Right cardiac atrium (tissue), 5 donors: ENCODE measurements around the gene GOLGA2. TPM values are rescaled to one million over a fixed set of nuclear protein-coding genes. Genes with fewer than 3 reads are reported as not detected.

Source experiments
- ATAC-seq, 2 donors: fragments of 200-7000 bp; cut with Tn5 transposase; one replicate each; pipeline versions ENCODE4 v1.8.0 to v1.9.1; 2020; ENCODE audit warnings: moderate library complexity in 2 of 2, mild to moderate bottlenecking in 1 of 2
- DNase-seq, 3 donors: peaks; one replicate each; pipeline ENCODE4 v3.0.0-alpha.2; 2020
- H3K27ac ChIP-seq: one replicate; pipeline ENCODE4 v1.5.1; 2013; ENCODE audit warnings: mild to moderate bottlenecking, low read length, control low read depth, moderate library complexity
- H3K27me3 ChIP-seq: one replicate; pipeline ENCODE4 v1.6.1; 2013; ENCODE audit not compliant: control insufficient read depth, insufficient read depth
- H3K4me1 ChIP-seq: one replicate; pipeline ENCODE4 v1.6.1; 2013; ENCODE audit warnings: low read length; ENCODE audit not compliant: control insufficient read depth, insufficient read depth
- H3K4me3 ChIP-seq: one replicate; pipeline ENCODE4 v1.5.1; 2013; ENCODE audit warnings: low read length, control low read depth
- H3K9me3 ChIP-seq: one replicate; pipeline ENCODE4 v1.6.1; 2013; ENCODE audit warnings: low read length; ENCODE audit not compliant: control insufficient read depth
- WGBS: extraction: QIAGEN DNeasy Blood & Tissue Kit; methylation state at CpG from one replicate; pipeline ENCODE4 v1.1.7; 2013; 5-methylcytosine and 5-hydroxymethylcytosine counted together
- intact Hi-C, 4 donors: fragments of 100-400 bp; cut with DNase I; formaldehyde crosslinking; loops; one replicate each; pipeline versions ENCODE4 v1.11.0 to v1.14.0; 2022 to 2023
- polyA plus RNA-seq: library from polyadenylated mRNA; stranded (reverse); fragments of 200-250 nt; gene quantifications from one replicate; pipeline ENCODE4 v1.2.3, GENCODE V29; 2013
- total RNA-seq, 4 donors: library from RNA; stranded (reverse); fragmentation: NEBNext Ultra II Directional; extraction: Animal tissue kit (Norgen Biotek cat#: 25700); gene quantifications; one replicate each; pipeline ENCODE4 v1.2.1, GENCODE V29; 2021
- donor health status: healthy with polysubstance abuse.
- donor health status: DM: no; HTN: yes; CAD: no.
- donor health status: DM: no; HTN: no; CAD: no.
- donor health status: DM: no; HTN: yes; CAD: no; lungs with severe emphysema.
- donor health status: DM: yes; HTN: yes; CAD: no.

The GOLGA2 gene
- total and polyA plus RNA-seq, 5 donors: 84.2 to 124 (median 96.9) TPM

- ATAC-seq: no peak
- intact Hi-C loops: no loop called here
- Histone ChIP-seq H3K9me3 (no peaks in the 10 kb centered on the region), H3K4me3 (no peak overlapping the region), H3K4me1 (no peaks in the 10 kb centered on the region), H3K27ac (no peak overlapping the region), H3K27me3 (no peaks in the 10 kb centered on the region)
- 96% methylated on average over 4 of the region's 4 CpGs for WGBS
- no peak for DNase-seq
Measured at GRCh38 chr9:128314697-128315096, 38.9 kb upstream of the GOLGA2 start.

- H3K9me3 ChIP-seq: no peaks in the 10 kb centered on the region
- H3K27ac ChIP-seq: peak overlapping the region; percentile 48
- intact Hi-C loops: no loop called here
- peak; percentile 61 to 78 for ATAC-seq
- no peak overlapping the region for H3K4me3 ChIP-seq
- WGBS: 59% methylated on average over 10 of the region's 10 CpGs
- DNase-seq: no peak
- no peaks in the 10 kb centered on the region for H3K4me1 ChIP-seq
- no peaks in the 10 kb centered on the region for H3K27me3 ChIP-seq
Measured at GRCh38 chr9:128310461-128310860, 34.7 kb upstream of the GOLGA2 start.

GRCh38 chr9:128309551-128309950 is 33.7 kb upstream of the GOLGA2 start:
- intact Hi-C loops: no loop called here
- DNase-seq: no peak
- H3K4me1 ChIP-seq: no peaks in the 10 kb centered on the region
- no peak overlapping the region for H3K27ac ChIP-seq
- no peak overlapping the region for H3K4me3 ChIP-seq
- no peaks in the 10 kb centered on the region for H3K9me3 ChIP-seq
- WGBS: 92% methylated on average over 16 of the region's 16 CpGs
- no peak for ATAC-seq
- H3K27me3 ChIP-seq: no peaks in the 10 kb centered on the region

GRCh38 chr9:128304971-128305288 is 29.1 kb upstream of the GOLGA2 start:
- 66% methylated on average over 5 of the region's 5 CpGs for WGBS
- Histone ChIP-seq H3K4me3 (no peak overlapping the region), H3K27me3 (no peaks in the 10 kb centered on the region), H3K4me1 (no peaks in the 10 kb centered on the region), H3K9me3 (no peaks in the 10 kb centered on the region), H3K27ac (no peak overlapping the region)
- ATAC-seq: no peak
- intact Hi-C loops: no loop called here
- DNase-seq: no peak

- 76% methylated on average over 9 of the region's 9 CpGs for WGBS
- Histone ChIP-seq H3K27me3 (no peaks in the 10 kb centered on the region), H3K4me1 (no peaks in the 10 kb centered on the region), H3K9me3 (no peaks in the 10 kb centered on the region), H3K27ac (no peak overlapping the region), H3K4me3 (no peak overlapping the region)
- intact Hi-C loops: no loop called here
- ATAC-seq (peak in 1 of 2 donors; percentile 8), DNase-seq (no peak)
Measured at GRCh38 chr9:128304136-128304970, 28.5 kb upstream of the GOLGA2 start.

- H3K27ac ChIP-seq: no peak overlapping the region
- no peaks in the 10 kb centered on the region for H3K4me1 ChIP-seq
- H3K27me3 ChIP-seq: no peaks in the 10 kb centered on the region
- WGBS: 90% methylated on average over 20 of the region's 20 CpGs
- intact Hi-C loops: no loop called here
- ATAC-seq (no peak), DNase-seq (no peak)
- no peaks in the 10 kb centered on the region for H3K9me3 ChIP-seq
- no peak overlapping the region for H3K4me3 ChIP-seq
Measured at GRCh38 chr9:128298535-128299482, 23.0 kb upstream of the GOLGA2 start.

- DNase-seq (no peak), ATAC-seq (no peak)
- WGBS: 84% methylated on average over 2 of the region's 2 CpGs
- intact Hi-C loops: no loop called here
- Histone ChIP-seq H3K9me3 (no peaks in the 10 kb centered on the region), H3K27me3 (no peaks in the 10 kb centered on the region), H3K27ac (no peak overlapping the region), H3K4me1 (no peaks in the 10 kb centered on the region), H3K4me3 (no peak overlapping the region)
Measured at GRCh38 chr9:128297221-128297773, 21.5 kb upstream of the GOLGA2 start.

GRCh38 chr9:128296340-128297220 is 20.8 kb upstream of the GOLGA2 start:
- no peaks in the 10 kb centered on the region for H3K4me1 ChIP-seq
- no peak overlapping the region for H3K4me3 ChIP-seq
- H3K27me3 ChIP-seq: no peaks in the 10 kb centered on the region
- 86% methylated on average over 16 of the region's 16 CpGs for WGBS
- intact Hi-C loops: no loop called here
- H3K27ac ChIP-seq: no peak overlapping the region
- ATAC-seq (no peak), DNase-seq (no peak)
- no peaks in the 10 kb centered on the region for H3K9me3 ChIP-seq

- intact Hi-C loops: no loop called here
- H3K4me3 ChIP-seq: no peak overlapping the region
- ATAC-seq (no peak), DNase-seq (no peak)
- H3K4me1 ChIP-seq: no peaks in the 10 kb centered on the region
- whole genome bisulfite sequencing: 86% methylated on average over 4 of the region's 4 CpGs
- no peak overlapping the region for H3K27ac ChIP-seq
- no peaks in the 10 kb centered on the region for H3K27me3 ChIP-seq
- no peaks in the 10 kb centered on the region for H3K9me3 ChIP-seq
Measured at GRCh38 chr9:128294142-128294541, 18.3 kb upstream of the GOLGA2 start.

GRCh38 chr9:128293091-128293490 is 17.3 kb upstream of the GOLGA2 start:
- no peaks in the 10 kb centered on the region for H3K4me1 ChIP-seq
- no peaks in the 10 kb centered on the region for H3K27me3 ChIP-seq
- H3K4me3 ChIP-seq: no peak overlapping the region
- intact Hi-C loops: no loop called here
- no peak overlapping the region for H3K27ac ChIP-seq
- 85% methylated on average over 4 of the region's 4 CpGs for WGBS
- H3K9me3 ChIP-seq: no peaks in the 10 kb centered on the region
- DNase-seq (no peak), ATAC-seq (no peak)
